ENCODE measurements around the gene NT5DC2.

Gene NT5DC2

GRCh38 chr3:52524752-52525679, 8.6 kb downstream of the NT5DC2 start:
- DNase-seq (ENCODE audit: low read depth) = no peak

DNA sequence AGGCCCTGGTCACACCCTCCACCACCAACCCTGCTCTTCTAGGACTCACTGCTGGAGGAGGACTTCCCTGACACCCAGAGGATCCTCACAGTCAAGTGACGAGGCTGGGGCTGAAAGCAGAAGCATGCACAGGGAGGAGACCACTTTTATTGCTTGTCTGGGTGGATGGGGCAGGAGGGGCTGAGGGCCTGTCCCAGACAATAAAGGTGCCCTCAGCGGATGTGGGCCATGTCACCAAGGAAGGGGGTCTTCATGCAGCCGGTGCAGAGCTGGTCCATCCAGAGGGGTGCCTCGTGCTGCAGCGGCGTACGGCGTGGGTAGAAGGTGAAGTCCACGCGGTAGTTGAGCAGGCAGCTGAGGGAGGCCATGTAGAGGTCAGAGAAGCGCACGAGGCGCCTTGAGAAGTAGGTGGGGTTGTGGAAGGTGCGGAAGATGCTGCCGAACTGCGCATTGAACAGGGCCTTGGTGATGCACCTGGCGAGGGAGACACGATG, 9.4 kb downstream of the NT5DC2 start:
- no peak for DNase-seq (ENCODE audit: low read depth)

GRCh38 chr3:52523386-52524257, 10.0 kb downstream of the NT5DC2 start:
- DNase-seq (ENCODE audit: low read depth) = no peak

DNA sequence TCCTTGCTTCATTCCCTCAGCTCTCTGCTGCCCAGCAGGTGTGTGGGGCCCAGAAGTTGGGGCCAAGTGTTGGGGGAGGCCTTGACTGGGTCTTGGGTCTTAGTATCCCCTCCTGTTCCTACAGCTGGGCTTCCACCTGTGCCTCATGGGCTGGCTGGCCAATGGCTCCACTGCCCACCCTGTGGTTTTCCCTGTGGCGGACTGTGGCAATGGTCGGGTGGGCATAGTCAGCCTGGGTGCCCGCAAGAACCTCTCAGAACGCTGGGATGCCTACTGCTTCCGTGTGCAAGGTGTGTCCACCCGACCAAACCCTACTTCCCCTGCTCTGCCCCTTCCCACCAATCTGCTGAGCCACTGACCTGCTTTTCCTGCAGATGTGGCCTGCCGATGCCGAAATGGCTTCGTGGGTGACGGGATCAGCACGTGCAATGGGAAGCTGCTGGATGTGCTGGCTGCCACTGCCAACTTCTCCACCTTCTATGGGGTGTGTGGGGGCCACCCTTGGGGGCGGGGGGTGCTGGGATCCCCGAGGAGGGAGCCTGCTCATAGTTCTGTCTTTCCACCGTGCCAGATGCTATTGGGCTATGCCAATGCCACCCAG, 10.9 kb downstream of the NT5DC2 start:
- no peak for DNase-seq (ENCODE audit: low read depth)

GRCh38 chr3:52521881-52522650, 11.6 kb downstream of the NT5DC2 start:
- no peak for DNase-seq (ENCODE audit: low read depth)

GRCh38 chr3:52521488-52521824, 12.2 kb downstream of the NT5DC2 start:
- no peak for DNase-seq (ENCODE audit: low read depth)

- DNase-seq (ENCODE audit: low read depth) = no peak
Observed at GRCh38 chr3:52520716-52521487, 12.8 kb downstream of the NT5DC2 start.

GRCh38 chr3:52520141-52520667, 13.5 kb downstream of the NT5DC2 start:
- no peak for DNase-seq (ENCODE audit: low read depth)

DNA sequence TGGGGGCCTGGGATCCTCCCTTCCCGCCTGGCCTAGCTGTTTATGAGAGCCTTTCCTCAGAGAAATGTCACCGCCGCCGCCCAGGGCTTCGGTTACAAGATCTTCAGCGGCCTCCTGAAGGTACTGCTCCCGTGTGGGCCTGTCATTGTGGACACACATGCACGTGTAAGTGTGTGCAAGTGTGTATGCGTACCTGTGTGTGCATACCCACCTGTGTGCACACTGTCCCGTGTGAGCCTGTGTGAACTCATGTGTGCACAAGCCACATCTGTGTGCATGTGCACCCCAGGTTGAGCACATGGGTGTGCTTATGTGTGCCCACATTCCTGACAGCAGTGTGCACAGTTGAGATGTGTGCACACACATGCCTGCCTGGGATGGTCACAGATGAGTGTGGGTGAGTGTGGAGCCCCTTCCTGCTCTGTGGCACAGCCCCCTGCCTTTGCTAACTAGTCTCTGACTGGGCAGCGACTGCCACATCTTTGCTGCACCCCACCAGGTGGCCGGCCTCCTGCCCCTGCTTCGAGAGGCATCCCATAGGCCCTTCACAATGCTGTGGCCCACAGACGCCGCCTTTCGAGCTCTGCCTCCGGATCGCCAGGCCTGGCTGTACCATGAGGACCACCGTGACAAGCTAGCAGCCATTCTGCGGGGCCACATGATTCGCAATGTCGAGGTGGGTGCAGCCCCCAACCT, 14.1 kb downstream of the NT5DC2 start:
- no peak for DNase-seq (ENCODE audit: low read depth)

DNA sequence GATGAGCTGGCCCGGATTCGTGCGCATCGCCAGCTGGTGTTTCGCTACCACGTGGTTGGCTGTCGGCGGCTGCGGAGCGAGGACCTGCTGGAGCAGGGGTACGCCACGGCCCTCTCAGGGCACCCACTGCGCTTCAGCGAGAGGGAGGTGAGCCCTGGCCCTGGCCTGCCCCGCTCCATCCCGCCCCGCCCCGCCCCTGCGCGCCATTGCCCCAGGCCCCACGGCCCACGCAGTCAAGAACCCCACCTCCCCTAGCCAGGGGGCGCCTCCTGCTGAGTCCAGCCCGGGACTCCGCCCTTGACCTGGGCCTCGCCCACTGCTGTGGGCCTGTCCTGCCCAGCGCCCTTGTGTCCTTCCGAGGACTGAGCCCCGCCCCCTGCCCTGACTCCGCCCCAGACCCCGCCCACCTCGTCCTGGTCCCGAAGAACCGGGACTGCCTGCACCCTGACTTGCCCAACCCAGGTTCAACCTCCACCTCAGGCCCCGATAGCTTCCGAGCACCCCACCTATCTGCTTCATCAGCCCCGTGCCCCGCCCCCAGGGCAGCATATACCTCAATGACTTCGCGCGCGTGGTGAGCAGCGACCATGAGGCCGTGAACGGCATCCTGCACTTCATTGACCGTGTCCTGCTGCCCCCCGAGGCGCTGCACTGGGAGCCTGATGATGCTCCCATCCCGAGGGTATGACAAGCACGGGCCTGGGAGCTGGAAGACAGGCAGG, 14.8 kb downstream of the NT5DC2 start:
- DNase-seq (ENCODE audit: low read depth) = no peak

GRCh38 chr3:52517796-52518722, 15.6 kb downstream of the NT5DC2 start:
- no peak for DNase-seq (ENCODE audit: low read depth)

DNA sequence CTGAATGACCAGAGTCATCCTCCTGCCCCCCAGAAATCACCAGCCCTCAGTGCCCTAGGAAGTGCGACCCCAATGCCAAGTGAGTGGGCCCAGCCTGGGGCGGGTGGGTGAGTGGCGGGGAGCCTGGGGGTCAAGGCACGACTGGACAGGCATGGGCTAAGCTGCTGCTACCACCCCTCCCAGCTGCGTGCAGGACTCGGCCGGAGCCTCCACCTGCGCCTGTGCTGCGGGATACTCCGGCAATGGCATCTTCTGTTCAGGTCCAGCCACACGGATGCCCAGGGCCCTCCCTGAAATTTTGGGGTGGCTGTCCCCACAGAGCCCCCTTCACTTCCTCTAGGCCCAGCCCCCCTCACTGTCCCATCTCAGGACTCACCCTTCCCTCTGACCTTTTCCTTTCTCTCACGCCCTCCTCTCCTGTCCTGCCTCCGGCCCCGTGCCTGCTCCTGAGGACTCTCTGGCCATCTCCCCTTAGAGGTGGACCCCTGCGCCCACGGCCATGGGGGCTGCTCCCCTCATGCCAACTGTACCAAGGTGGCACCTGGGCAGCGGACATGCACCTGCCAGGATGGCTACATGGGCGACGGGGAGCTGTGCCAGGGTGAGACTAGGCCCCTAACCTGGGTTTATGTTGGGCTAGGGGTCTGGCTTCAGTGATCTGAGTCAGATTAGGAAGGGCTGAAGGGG, 17.0 kb downstream of the NT5DC2 start:
- no peak for DNase-seq (ENCODE audit: low read depth)

- DNase-seq (ENCODE audit: low read depth) = no peak
Observed at GRCh38 chr3:52515192-52515591, 18.5 kb downstream of the NT5DC2 start.

- DNase-seq (ENCODE audit: low read depth) = no peak
Observed at GRCh38 chr3:52514576-52514975, 19.1 kb downstream of the NT5DC2 start.

GRCh38 chr3:52513281-52513680, 20.4 kb downstream of the NT5DC2 start:
- no peak for DNase-seq (ENCODE audit: low read depth)

DNA sequence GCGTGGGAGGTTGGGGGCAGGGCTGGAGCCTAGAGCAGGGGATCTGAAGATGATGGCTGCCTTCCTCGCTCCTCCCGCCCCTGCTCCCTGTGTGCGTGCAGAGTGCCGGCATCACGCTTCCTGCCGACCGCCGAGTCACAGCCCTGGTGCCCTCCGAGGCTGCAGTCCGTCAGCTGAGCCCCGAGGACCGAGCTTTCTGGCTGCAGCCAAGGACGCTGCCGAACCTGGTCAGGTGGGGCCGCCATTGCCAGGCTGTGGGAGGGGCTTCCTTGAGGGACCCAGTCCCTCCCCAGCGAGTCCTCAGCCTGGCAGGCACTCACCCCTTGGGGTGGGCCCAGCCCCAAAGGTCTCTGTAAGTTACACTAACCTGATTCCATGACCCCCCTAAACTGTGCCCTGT, 20.9 kb downstream of the NT5DC2 start:
- DNase-seq (ENCODE audit: low read depth) = no peak

DNA sequence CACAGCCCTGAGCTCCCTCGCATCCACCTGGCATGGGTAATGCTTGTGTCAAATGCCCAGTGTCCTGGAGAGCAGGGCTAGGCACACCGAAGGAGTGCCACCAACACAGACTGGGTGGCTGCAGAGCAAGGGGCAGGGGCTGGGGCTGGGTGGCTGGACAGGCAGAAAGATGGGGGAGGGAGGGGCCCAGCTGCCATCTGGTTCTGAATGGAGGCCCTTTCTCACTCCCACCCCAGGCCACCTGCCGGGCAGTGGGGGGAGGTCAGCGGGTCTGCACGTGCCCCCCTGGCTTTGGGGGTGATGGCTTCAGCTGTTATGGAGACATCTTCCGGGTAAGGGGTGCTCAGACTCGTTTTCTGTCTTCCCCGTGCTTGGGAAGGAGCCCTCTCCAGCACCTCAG, 21.6 kb downstream of the NT5DC2 start:
- no peak for DNase-seq (ENCODE audit: low read depth)

- no peak for DNase-seq (ENCODE audit: low read depth)
Observed at GRCh38 chr3:52511509-52511908, 22.1 kb downstream of the NT5DC2 start.

Data from iris pigment epithelial cell (primary cell).